Astrocyte (in vitro differentiated cells and primary cell): ENCODE measurements around the gene SARS1. TPM values are rescaled to one million over a fixed set of nuclear protein-coding genes. Genes with fewer than 3 reads are reported as not detected.
A peak's percentile ranks its signal among the peaks of the same experiment; 100 is the strongest.

Experiments
- DNase-seq: peaks from one replicate; pipeline ENCODE4 v3.0.0-alpha.2; 2010; ENCODE audit warnings: low read depth
- FAIRE-seq: peaks from 2 replicates; lab custom pipeline; 2011; peaks lifted over from hg19 to GRCh38; lab: Jason Lieb, UNC
- H2AFZ ChIP-seq: 2 replicates; pipeline ENCODE4 v1.6.0; 2012; ENCODE audit warnings: low read depth, low read length, inconsistent platforms
- H3K27ac ChIP-seq: 2 replicates; pipeline ENCODE4 v1.5.1; 2011; ENCODE audit warnings: low read depth, low read length, inconsistent platforms
- H3K27me3 ChIP-seq: 2 replicates; pipeline ENCODE4 v1.6.0; 2011; ENCODE audit warnings: low read length, inconsistent platforms; ENCODE audit not compliant: insufficient read depth
- H3K36me3 ChIP-seq: 2 replicates; pipeline ENCODE4 v1.5.1; 2011; ENCODE audit warnings: low read length, inconsistent platforms; ENCODE audit not compliant: insufficient read depth
- H3K4me1 ChIP-seq: 2 replicates; pipeline ENCODE4 v1.5.1; 2011; ENCODE audit warnings: low read length, inconsistent platforms; ENCODE audit not compliant: insufficient read depth
- H3K4me2 ChIP-seq: 2 replicates; pipeline ENCODE4 v1.6.0; 2012; ENCODE audit warnings: low read length, inconsistent platforms
- H3K4me3 ChIP-seq: 2 replicates; pipeline ENCODE4 v1.5.1; 2011; ENCODE audit warnings: low read depth, mild to moderate bottlenecking, low read length, inconsistent platforms; ENCODE audit not compliant: insufficient read depth
- H3K79me2 ChIP-seq: 2 replicates; pipeline ENCODE4 v1.6.0; 2012; ENCODE audit warnings: mild to moderate bottlenecking, low read length, inconsistent platforms; ENCODE audit not compliant: insufficient read depth
- H3K9ac ChIP-seq: 2 replicates; pipeline ENCODE4 v1.6.0; 2012; ENCODE audit warnings: mild to moderate bottlenecking, low read length, inconsistent platforms
- H3K9me3 ChIP-seq: 2 replicates; pipeline ENCODE4 v1.5.1; 2012; ENCODE audit warnings: low read depth, mild to moderate bottlenecking, low read length, inconsistent platforms; ENCODE audit not compliant: insufficient read depth
- H4K20me1 ChIP-seq: 2 replicates; pipeline ENCODE4 v1.6.0; 2012; ENCODE audit warnings: low read length, inconsistent platforms; ENCODE audit not compliant: insufficient read depth
- H3K27ac Mint-ChIP-seq: one replicate; pipeline ENCODE4 v1.8.0; 2021; ENCODE audit warnings: mild to moderate bottlenecking, mixed read lengths; ENCODE audit not compliant: unreplicated experiment
- H3K27me3 Mint-ChIP-seq: one replicate; pipeline ENCODE4 v1.8.0; 2021; ENCODE audit warnings: low read depth, mixed read lengths; ENCODE audit not compliant: unreplicated experiment
- H3K36me3 Mint-ChIP-seq: one replicate; pipeline ENCODE4 v1.8.0; 2021; ENCODE audit warnings: low read depth, mixed read lengths; ENCODE audit not compliant: unreplicated experiment
- H3K4me1 Mint-ChIP-seq: one replicate; pipeline ENCODE4 v1.8.0; 2021; ENCODE audit warnings: low read depth, mixed read lengths; ENCODE audit not compliant: unreplicated experiment
- H3K4me3 Mint-ChIP-seq: one replicate; pipeline ENCODE4 v1.8.0; 2021; ENCODE audit warnings: mild to moderate bottlenecking, moderate library complexity, mixed read lengths; ENCODE audit not compliant: unreplicated experiment
- H3K9me3 Mint-ChIP-seq: one replicate; pipeline ENCODE4 v1.8.0; 2021; ENCODE audit warnings: mild to moderate bottlenecking, mixed read lengths; ENCODE audit not compliant: unreplicated experiment
- EZH2 ChIP-seq: IDR thresholded peaks from 2 replicates; pipeline ENCODE4 v1.6.1; 2012; ENCODE audit warnings: mild to moderate bottlenecking, low read length, inconsistent platforms; ENCODE audit not compliant: insufficient read depth
- total RNA-seq: library from RNA; stranded (reverse); gene quantifications from 2 replicates; pipeline ENCODE4 v1.2.1, GENCODE V29; 2021
- TF ChIP-seq, protein P1 (sequence below): IDR thresholded peaks from 2 replicates; pipeline ENCODE4 v1.5.1; 2011; ENCODE audit warnings: low read depth, mild to moderate bottlenecking, inconsistent platforms, low read length, moderate library complexity; ENCODE audit not compliant: insufficient read depth

SARS1 gene
- total RNA-seq, 1 donor from 2014 or later = 355 TPM

DNA sequence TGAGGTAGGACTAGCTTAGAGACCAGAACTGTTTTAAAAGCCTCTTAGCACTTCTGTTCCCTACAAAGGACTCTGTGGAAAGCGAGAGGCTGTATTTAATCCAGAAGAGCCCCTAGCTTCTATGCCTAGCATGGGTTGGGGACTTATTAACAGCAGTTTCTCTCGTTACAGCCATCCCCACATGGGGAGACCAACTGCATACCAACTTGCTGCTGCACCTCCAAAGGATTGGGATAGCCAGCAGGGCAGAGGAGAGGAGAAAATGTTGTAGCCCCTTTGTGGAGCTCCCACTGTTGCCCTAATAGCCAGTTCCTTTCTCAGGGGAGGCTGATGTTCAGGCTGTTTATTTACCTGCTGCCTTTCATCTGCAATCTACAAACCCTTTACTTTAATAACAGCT lies 24.7 kb downstream of the SARS1 start:
- Mint-ChIP-seq H3K36me3 (peaks cover 24% of the 10 kb centered on the region), H3K4me3 (no peak overlapping the region), H3K9me3 (no peaks in the 10 kb centered on the region), H3K4me1 (peaks cover 20% of the 10 kb centered on the region), H3K27ac (no peak overlapping the region), H3K27me3 (no peaks in the 10 kb centered on the region)
- H2AFZ ChIP-seq = no peak overlapping the region
- H3K4me1 ChIP-seq = peaks cover 19% of the 10 kb centered on the region
- DNase-seq (no peak), FAIRE-seq (no peak)
- no peak overlapping the region for H3K27ac ChIP-seq
- H4K20me1 ChIP-seq = peaks cover 25% of the 10 kb centered on the region
- H3K9me3 ChIP-seq = no peaks in the 10 kb centered on the region
- no peak overlapping the region for H3K4me2 ChIP-seq
- H3K9ac ChIP-seq = no peak overlapping the region
- no peaks in the 10 kb centered on the region for H3K27me3 ChIP-seq
- H3K4me3 ChIP-seq = no peak overlapping the region
- H3K79me2 ChIP-seq = no peaks in the 10 kb centered on the region
- peaks cover 46% of the 10 kb centered on the region for H3K36me3 ChIP-seq
- TF ChIP-seq, protein P1, sequence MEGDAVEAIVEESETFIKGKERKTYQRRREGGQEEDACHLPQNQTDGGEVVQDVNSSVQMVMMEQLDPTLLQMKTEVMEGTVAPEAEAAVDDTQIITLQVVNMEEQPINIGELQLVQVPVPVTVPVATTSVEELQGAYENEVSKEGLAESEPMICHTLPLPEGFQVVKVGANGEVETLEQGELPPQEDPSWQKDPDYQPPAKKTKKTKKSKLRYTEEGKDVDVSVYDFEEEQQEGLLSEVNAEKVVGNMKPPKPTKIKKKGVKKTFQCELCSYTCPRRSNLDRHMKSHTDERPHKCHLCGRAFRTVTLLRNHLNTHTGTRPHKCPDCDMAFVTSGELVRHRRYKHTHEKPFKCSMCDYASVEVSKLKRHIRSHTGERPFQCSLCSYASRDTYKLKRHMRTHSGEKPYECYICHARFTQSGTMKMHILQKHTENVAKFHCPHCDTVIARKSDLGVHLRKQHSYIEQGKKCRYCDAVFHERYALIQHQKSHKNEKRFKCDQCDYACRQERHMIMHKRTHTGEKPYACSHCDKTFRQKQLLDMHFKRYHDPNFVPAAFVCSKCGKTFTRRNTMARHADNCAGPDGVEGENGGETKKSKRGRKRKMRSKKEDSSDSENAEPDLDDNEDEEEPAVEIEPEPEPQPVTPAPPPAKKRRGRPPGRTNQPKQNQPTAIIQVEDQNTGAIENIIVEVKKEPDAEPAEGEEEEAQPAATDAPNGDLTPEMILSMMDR = no peak
- no peak for TF ChIP-seq EZH2

DNA sequence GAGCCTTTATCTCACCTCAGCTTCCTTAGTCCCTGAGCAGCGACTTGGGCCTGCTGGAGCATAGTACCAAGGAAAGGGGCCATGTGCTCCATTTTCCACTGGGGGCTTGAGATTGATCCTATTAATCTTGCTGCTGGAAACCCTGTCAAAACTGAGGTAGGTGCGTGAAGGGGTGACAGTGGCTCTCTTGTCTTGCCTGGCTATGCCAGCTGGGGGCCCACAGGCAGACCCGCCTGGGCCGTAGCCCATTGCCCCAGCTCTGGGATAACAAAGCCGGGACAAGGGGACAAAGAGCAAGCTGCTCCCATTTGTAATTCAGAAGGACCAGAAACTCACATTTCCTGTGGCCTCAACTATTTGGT lies 25.3 kb downstream of the SARS1 start:
- no peak for DNase-seq
- TF ChIP-seq EZH2 = no peak
- TF ChIP-seq, protein P1 = no peak
- Histone ChIP-seq H4K20me1 (peaks cover 25% of the 10 kb centered on the region), H3K9ac (no peak overlapping the region), H3K4me3 (no peak overlapping the region), H3K9me3 (no peaks in the 10 kb centered on the region), H3K4me2 (no peak overlapping the region), H3K4me1 (peaks cover 19% of the 10 kb centered on the region), H2AFZ (no peak overlapping the region), H3K36me3 (peaks cover 46% of the 10 kb centered on the region), H3K27me3 (no peaks in the 10 kb centered on the region), H3K27ac (no peak overlapping the region), H3K79me2 (no peaks in the 10 kb centered on the region)
- no peak for FAIRE-seq
- Mint-ChIP-seq H3K36me3 (peaks cover 24% of the 10 kb centered on the region), H3K4me3 (no peak overlapping the region), H3K4me1 (peaks cover 21% of the 10 kb centered on the region), H3K9me3 (no peaks in the 10 kb centered on the region), H3K27ac (peak overlapping the region; percentile 83), H3K27me3 (no peaks in the 10 kb centered on the region)

- no peak for DNase-seq
- no peaks in the 10 kb centered on the region for H3K9me3 Mint-ChIP-seq
Measured at GRCh38 chr1:109239409-109240068, 25.8 kb downstream of the SARS1 start.

More at GRCh38 chr1:109239409-109240068, 25.8 kb downstream of the SARS1 start:
- FAIRE-seq = no peak
- Histone ChIP-seq H3K36me3 (peaks cover 42% of the 10 kb centered on the region), H4K20me1 (peaks cover 25% of the 10 kb centered on the region), H3K4me3 (no peak overlapping the region), H3K27ac (peak overlapping the region; percentile 41), H2AFZ (no peak overlapping the region), H3K27me3 (no peaks in the 10 kb centered on the region), H3K9me3 (no peaks in the 10 kb centered on the region), H3K9ac (no peak overlapping the region), H3K4me1 (peaks cover 19% of the 10 kb centered on the region), H3K4me2 (no peak overlapping the region), H3K79me2 (no peaks in the 10 kb centered on the region)
- H3K4me3 Mint-ChIP-seq = no peak overlapping the region
- TF ChIP-seq EZH2 = no peak
- TF ChIP-seq, protein P1 = peak; percentile 40
- no peaks in the 10 kb centered on the region for H3K27me3 Mint-ChIP-seq
- H3K27ac Mint-ChIP-seq = no peak overlapping the region
- H3K36me3 Mint-ChIP-seq = peaks cover 24% of the 10 kb centered on the region
- peaks cover 21% of the 10 kb centered on the region for H3K4me1 Mint-ChIP-seq
